ENCODE measurements around the gene AGBL4. TPM values are rescaled to one million over a fixed set of nuclear protein-coding genes. Genes with fewer than 3 reads are reported as not detected.

The AGBL4 gene
- total RNA-seq, 1 experiment from 2014 or later, result not detected

DNA sequence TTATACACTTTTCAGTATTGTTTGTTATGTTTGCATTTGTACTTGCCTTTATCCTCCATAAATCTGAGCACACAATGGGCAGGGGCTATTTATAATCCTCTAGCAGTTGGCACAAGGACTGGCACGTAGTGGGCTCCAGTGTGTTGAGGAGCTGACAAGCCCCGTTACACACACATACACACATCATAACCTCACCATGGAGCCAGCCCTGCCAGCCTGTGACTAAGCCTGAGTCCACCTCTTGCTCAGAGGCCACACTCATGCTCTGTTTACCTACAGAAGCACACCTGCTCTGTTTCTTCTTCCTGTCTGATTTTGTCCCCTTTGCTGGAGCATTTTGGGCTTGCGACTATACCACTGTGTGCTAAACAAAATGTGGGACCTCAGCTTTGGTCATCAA is 1487.3 kb downstream of the AGBL4 start:
- peaks cover 12% of the 10 kb centered on the region for H3K4me1 Mint-ChIP-seq (ENCODE audit: low read depth, unreplicated experiment)
- Histone ChIP-seq H3K36me3 (ENCODE audit: control insufficient read depth, insufficient read depth, low read length) (no peaks in the 10 kb centered on the region), H3K9me3 (no peaks in the 10 kb centered on the region), H3K4me3 (ENCODE audit: low read depth, low read length) (no peak overlapping the region), H3K27me3 (replicated peaks; ENCODE audit: control insufficient read depth, insufficient read depth, low read length) (no peaks in the 10 kb centered on the region; the same call in 1 of the 2 replicates), H3K4me1 (no peaks in the 10 kb centered on the region)
- TF ChIP-seq, protein P1, sequence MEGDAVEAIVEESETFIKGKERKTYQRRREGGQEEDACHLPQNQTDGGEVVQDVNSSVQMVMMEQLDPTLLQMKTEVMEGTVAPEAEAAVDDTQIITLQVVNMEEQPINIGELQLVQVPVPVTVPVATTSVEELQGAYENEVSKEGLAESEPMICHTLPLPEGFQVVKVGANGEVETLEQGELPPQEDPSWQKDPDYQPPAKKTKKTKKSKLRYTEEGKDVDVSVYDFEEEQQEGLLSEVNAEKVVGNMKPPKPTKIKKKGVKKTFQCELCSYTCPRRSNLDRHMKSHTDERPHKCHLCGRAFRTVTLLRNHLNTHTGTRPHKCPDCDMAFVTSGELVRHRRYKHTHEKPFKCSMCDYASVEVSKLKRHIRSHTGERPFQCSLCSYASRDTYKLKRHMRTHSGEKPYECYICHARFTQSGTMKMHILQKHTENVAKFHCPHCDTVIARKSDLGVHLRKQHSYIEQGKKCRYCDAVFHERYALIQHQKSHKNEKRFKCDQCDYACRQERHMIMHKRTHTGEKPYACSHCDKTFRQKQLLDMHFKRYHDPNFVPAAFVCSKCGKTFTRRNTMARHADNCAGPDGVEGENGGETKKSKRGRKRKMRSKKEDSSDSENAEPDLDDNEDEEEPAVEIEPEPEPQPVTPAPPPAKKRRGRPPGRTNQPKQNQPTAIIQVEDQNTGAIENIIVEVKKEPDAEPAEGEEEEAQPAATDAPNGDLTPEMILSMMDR (IDR thresholded peaks at IDR 0.05; ENCODE audit: insufficient read depth in 1 of 2, low read depth in 1 of 2, low read length in 1 of 2, severe bottlenecking in 1 of 2, unreplicated experiment in 1 of 2), result no peak
- DNase-seq, result no peak
- BruUV-seq (replicated peaks), result no TSS peak
- H3K36me3 Mint-ChIP-seq (ENCODE audit: insufficient read depth, unreplicated experiment), result no peaks in the 10 kb centered on the region
- intact Hi-C loops (cut with micrococcal nuclease; ENCODE audit: unreplicated experiment), result no loop called here
- POLR2A ChIA-PET, result no interaction called here
- H3K27ac Mint-ChIP-seq (ENCODE audit: unreplicated experiment), result no peak overlapping the region
- H3K9me3 Mint-ChIP-seq (ENCODE audit: unreplicated experiment), result no peaks in the 10 kb centered on the region
- peaks cover 20% of the 10 kb centered on the region for H3K27me3 Mint-ChIP-seq (ENCODE audit: insufficient read depth, unreplicated experiment)
- H3K4me3 Mint-ChIP-seq (ENCODE audit: unreplicated experiment), result no peak overlapping the region
- CTCF ChIA-PET, result no interaction called here

DNA sequence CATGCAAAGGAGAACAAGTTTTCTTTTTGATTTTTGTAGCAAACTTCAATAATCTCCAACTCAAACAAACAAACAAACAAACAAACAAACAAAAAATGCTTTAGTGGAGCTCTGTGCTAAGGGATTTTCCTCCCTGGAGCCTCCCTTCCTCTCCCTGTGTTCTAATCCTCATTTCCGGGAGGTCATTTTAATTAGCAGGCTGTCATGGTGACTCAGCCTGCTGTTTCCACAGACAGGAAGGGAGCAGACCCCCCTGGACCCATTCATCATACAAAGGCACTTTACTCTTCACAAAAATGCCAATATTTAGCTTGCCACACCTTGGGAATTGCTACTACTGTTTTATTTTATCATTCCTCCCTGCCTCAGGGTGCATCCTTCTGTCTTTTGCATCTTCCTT is 1490.8 kb downstream of the AGBL4 start:
- H3K27ac Mint-ChIP-seq (ENCODE audit: unreplicated experiment), result no peak overlapping the region
- no peak for DNase-seq
- CTCF ChIA-PET, result no interaction called here
- no peaks in the 10 kb centered on the region for H3K36me3 Mint-ChIP-seq (ENCODE audit: insufficient read depth, unreplicated experiment)
- H3K27me3 Mint-ChIP-seq (ENCODE audit: insufficient read depth, unreplicated experiment), result peaks cover 17% of the 10 kb centered on the region
- no peaks in the 10 kb centered on the region for H3K36me3 ChIP-seq (ENCODE audit: control insufficient read depth, insufficient read depth, low read length)
- BruUV-seq (replicated peaks), result no TSS peak
- no peaks in the 10 kb centered on the region for H3K4me1 ChIP-seq
- H3K27me3 ChIP-seq (replicated peaks; ENCODE audit: control insufficient read depth, insufficient read depth, low read length), result no peaks in the 10 kb centered on the region
- POLR2A ChIA-PET, result no interaction called here
- H3K4me3 ChIP-seq (ENCODE audit: low read depth, low read length), result no peak overlapping the region
- TF ChIP-seq, protein P1 (IDR thresholded peaks at IDR 0.05; ENCODE audit: insufficient read depth in 1 of 2, low read depth in 1 of 2, low read length in 1 of 2, severe bottlenecking in 1 of 2, unreplicated experiment in 1 of 2), result no peak
- intact Hi-C loops (cut with micrococcal nuclease; ENCODE audit: unreplicated experiment), result loop anchor here (5.0 kb wide), 1 partner anchor 426 kb away; no protein-coding TSS in a partner anchor
- H3K4me1 Mint-ChIP-seq (ENCODE audit: low read depth, unreplicated experiment), result no peaks in the 10 kb centered on the region
- no peaks in the 10 kb centered on the region for H3K9me3 Mint-ChIP-seq (ENCODE audit: unreplicated experiment)
- H3K4me3 Mint-ChIP-seq (ENCODE audit: unreplicated experiment), result no peak overlapping the region
- no peaks in the 10 kb centered on the region for H3K9me3 ChIP-seq

DNA sequence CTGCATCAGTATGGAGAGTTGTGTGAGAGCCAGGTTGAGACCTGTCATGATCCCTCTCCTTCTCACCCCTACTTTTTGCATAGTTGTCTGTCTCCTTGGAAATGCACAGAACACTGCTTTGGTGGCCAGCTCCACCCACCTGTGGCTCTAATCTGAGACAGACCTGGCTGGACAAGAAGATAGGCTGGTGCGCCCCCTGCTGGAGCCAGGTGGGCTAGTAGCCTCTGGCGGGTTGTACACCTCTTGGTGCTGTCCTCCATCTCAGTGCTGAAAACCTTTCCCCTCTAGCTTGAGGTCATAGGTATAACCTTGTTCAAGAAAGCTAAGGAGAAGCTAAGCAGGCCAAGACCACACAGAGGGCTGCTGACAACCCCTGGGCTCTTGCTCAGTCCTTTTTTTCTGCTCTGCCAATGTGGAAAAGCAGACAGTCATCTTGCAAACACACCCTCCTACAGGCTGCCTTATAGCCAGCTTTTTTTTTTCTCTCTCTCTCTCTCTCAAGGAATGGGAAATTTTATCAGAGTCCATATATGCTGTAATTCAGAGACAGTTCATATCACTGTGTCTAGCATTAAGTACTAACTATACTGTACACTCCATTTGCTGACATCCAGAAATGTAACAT is 1492.9 kb downstream of the AGBL4 start:
- no peak overlapping the region for H3K27ac Mint-ChIP-seq (ENCODE audit: unreplicated experiment)
- Histone ChIP-seq H3K4me1 (no peaks in the 10 kb centered on the region), H3K9me3 (no peaks in the 10 kb centered on the region), H3K27me3 (replicated peaks; ENCODE audit: control insufficient read depth, insufficient read depth, low read length) (no peaks in the 10 kb centered on the region), H3K4me3 (ENCODE audit: low read depth, low read length) (no peak overlapping the region), H3K36me3 (ENCODE audit: control insufficient read depth, insufficient read depth, low read length) (no peaks in the 10 kb centered on the region)
- ChIA-PET CTCF (interaction anchor here (0.6 to 1.3 kb wide), 4 partner anchors 32 to 287 kb away, joined by 3 to 4 read pairs (median 4); partner anchors contain the start of gene SPATA6), POLR2A (no interaction called here)
- TF ChIP-seq, protein P1 (IDR thresholded peaks at IDR 0.05; ENCODE audit: insufficient read depth in 1 of 2, low read depth in 1 of 2, low read length in 1 of 2, severe bottlenecking in 1 of 2, unreplicated experiment in 1 of 2), result peak; percentile 58 to 78
- intact Hi-C loops (cut with micrococcal nuclease; ENCODE audit: unreplicated experiment), result loop anchor here (1.0 to 5.0 kb wide), 2 partner anchors 33 to 424 kb away; no protein-coding TSS in a partner anchor
- BruUV-seq (replicated peaks), result no TSS peak
- H3K36me3 Mint-ChIP-seq (ENCODE audit: insufficient read depth, unreplicated experiment), result no peaks in the 10 kb centered on the region
- H3K9me3 Mint-ChIP-seq (ENCODE audit: unreplicated experiment), result no peaks in the 10 kb centered on the region
- H3K4me1 Mint-ChIP-seq (ENCODE audit: low read depth, unreplicated experiment), result no peaks in the 10 kb centered on the region
- DNase-seq, result peak; percentile 72 to 78
- H3K27me3 Mint-ChIP-seq (ENCODE audit: insufficient read depth, unreplicated experiment), result peaks cover 15% of the 10 kb centered on the region
- no peak overlapping the region for H3K4me3 Mint-ChIP-seq (ENCODE audit: unreplicated experiment)
